Measurements from ENCODE around the gene GCG.

GCG gene

DNA sequence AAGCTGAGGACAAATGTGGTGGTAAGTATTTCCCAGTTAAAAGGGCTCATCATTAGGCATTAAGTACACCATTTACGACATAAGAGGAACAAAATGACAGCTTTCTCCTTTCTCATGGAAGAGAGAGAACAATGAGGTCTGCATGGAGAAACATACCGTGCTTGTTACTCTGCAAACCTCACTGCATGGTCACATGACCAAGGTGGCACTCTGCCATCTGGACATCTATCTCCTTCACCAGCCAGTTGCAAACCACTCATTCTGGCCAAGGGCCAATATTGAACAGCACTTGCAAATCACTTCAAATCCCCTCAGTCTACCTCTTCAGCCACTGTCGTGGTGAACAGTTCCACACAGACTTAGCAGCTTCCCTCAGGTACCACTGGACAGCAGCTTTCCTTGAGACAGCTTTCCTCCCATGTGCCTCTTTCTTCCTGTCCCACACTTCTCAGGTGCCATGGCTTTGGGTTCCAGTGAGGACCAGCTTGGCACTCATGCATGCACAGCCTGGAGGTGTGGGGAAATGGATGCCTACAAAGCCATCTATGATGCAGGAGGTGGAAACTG, 48.5 kb downstream of the GCG start:
- TF ChIP-seq, protein P1, sequence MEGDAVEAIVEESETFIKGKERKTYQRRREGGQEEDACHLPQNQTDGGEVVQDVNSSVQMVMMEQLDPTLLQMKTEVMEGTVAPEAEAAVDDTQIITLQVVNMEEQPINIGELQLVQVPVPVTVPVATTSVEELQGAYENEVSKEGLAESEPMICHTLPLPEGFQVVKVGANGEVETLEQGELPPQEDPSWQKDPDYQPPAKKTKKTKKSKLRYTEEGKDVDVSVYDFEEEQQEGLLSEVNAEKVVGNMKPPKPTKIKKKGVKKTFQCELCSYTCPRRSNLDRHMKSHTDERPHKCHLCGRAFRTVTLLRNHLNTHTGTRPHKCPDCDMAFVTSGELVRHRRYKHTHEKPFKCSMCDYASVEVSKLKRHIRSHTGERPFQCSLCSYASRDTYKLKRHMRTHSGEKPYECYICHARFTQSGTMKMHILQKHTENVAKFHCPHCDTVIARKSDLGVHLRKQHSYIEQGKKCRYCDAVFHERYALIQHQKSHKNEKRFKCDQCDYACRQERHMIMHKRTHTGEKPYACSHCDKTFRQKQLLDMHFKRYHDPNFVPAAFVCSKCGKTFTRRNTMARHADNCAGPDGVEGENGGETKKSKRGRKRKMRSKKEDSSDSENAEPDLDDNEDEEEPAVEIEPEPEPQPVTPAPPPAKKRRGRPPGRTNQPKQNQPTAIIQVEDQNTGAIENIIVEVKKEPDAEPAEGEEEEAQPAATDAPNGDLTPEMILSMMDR (IDR thresholded peaks at IDR 0.05; ENCODE audit: extremely low read depth, missing control alignments) = no peak
- DNase-seq (ENCODE audit: low spot score) = no peak

DNA sequence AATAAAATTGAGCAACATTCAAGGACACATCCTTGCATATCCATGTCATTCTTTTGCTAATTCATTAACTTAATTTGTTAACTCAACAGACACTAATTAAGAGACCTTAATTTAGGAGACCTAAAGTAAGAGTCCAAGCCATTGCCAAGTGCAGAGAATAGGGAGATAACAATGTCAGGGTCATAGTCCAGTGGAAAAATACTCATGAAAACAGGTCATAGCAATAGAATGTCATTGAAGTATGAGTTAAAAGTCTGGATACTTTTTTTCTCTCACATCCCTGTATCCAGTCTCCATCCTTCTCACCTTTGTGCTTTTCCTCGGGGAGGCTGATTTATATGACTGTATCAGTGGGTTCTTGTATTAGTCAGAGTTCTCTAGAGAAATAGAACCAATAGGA, 51.5 kb downstream of the GCG start:
- no peak for DNase-seq (ENCODE audit: low spot score)
- TF ChIP-seq, protein P1 (IDR thresholded peaks at IDR 0.05; ENCODE audit: extremely low read depth, missing control alignments) = no peak

DNA sequence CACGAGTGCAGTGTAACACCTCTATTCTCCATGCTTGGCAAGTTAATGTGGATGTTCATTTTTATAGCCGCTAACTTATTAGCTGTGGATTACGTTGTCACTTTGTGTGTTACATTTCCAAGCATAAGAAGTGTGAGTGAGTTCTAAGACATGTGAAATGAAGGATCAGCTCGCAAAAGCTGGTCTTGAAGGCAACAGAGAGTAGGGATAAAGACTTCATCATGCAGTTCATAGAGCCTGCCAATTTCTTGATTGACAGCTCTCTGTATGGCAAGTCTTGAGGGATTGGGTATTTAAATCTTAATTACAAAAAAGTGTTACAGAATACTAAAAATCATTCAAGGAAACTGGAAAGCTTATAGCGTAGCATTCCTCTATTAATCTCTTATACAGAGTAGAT, 52.2 kb downstream of the GCG start:
- TF ChIP-seq, protein P1 (IDR thresholded peaks at IDR 0.05; ENCODE audit: extremely low read depth, missing control alignments) = no peak
- no peak for DNase-seq (ENCODE audit: low spot score)

Measured in GM20000 (cell line).